ENCODE measurements around the gene SDC1. TPM values are rescaled to one million over a fixed set of nuclear protein-coding genes. Genes with fewer than 3 reads are reported as not detected.

The SDC1 gene
- total RNA-seq, 1 donor from 2014 or later: 3.6 TPM

- Mint-ChIP-seq H3K9me3 (ENCODE audit: unreplicated experiment) (no peaks in the 10 kb centered on the region), H3K4me1 (ENCODE audit: unreplicated experiment) (no peaks in the 10 kb centered on the region), H3K4me3 (ENCODE audit: unreplicated experiment) (no peak overlapping the region), H3K36me3 (ENCODE audit: low read depth, unreplicated experiment) (no peaks in the 10 kb centered on the region), H3K27me3 (ENCODE audit: unreplicated experiment) (no peaks in the 10 kb centered on the region), H3K27ac (ENCODE audit: unreplicated experiment) (no peak overlapping the region)
- TF ChIP-seq, protein P1, sequence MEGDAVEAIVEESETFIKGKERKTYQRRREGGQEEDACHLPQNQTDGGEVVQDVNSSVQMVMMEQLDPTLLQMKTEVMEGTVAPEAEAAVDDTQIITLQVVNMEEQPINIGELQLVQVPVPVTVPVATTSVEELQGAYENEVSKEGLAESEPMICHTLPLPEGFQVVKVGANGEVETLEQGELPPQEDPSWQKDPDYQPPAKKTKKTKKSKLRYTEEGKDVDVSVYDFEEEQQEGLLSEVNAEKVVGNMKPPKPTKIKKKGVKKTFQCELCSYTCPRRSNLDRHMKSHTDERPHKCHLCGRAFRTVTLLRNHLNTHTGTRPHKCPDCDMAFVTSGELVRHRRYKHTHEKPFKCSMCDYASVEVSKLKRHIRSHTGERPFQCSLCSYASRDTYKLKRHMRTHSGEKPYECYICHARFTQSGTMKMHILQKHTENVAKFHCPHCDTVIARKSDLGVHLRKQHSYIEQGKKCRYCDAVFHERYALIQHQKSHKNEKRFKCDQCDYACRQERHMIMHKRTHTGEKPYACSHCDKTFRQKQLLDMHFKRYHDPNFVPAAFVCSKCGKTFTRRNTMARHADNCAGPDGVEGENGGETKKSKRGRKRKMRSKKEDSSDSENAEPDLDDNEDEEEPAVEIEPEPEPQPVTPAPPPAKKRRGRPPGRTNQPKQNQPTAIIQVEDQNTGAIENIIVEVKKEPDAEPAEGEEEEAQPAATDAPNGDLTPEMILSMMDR (IDR thresholded peaks at IDR 0.05; ENCODE audit: unreplicated experiment): no peak
- DNase-seq (ENCODE audit: low spot score): no peak
Observed at GRCh38 chr2:20156836-20157192, 68.1 kb downstream of the SDC1 start.

DNA sequence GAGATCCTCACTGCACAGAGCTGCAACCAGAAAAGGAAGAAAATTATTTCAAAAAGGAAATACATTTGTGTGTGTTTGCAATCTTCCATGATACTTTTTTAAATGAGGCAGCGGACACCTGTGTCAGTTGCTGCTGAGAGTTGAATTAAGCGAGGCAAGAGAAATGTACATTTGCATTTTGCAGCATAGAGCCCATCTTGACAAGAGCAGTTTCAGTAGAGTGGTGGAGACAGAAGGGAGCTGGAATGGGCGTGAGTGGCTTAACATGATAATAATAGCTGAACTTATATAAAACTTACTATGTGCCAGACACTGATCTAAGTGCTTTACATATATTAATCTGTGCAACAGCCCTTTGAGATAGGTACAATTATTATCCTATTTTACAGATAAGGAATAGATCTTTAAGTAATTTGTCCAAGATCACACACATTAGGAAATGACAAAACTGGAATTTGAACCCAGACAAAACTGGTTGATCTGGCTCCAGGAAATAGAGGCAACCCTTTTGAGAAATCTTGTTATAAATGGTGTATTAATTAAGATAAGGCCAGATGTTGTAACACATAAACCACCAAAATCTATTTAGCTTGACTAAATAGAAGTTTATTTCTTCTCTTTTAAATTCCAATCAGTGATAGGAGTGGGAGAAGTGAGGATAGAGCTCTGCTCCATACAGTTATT is 68.7 kb downstream of the SDC1 start:
- H3K36me3 Mint-ChIP-seq (ENCODE audit: low read depth, unreplicated experiment): no peaks in the 10 kb centered on the region
- no peaks in the 10 kb centered on the region for H3K9me3 Mint-ChIP-seq (ENCODE audit: unreplicated experiment)

DNA sequence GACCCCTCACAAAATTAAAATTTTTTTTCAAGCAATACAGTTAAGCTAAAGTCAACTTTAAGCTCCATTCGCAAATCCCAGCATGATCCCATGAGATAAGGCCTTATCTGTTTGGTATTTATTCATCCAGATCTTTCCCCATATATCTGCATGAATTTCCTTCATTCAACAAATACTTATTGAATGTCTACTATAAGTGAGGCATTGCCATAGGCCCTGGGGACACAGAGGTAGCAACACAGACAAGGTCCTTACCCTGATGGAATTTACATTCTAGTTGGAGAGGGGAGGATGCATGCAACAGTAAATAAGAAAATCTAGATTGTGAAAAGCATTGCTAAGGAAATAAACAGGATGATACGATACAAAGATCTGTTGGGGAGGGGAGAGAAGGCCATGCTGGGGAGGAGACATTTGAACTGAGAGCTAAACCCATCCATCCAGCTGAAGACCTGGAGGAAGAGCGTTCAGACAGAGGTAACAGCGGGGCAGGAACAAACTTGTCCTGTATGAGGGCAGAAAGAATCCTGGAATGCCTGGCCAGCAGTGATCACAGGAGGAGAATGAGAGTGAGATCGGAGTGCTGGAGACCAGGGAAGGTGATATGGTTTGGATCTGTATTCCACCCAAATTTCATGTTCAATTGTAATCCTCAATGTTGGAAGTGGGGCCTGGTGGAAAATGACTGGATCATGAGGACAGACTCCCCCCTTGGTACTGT is 71.6 kb downstream of the SDC1 start:
- Mint-ChIP-seq H3K27me3 (ENCODE audit: unreplicated experiment) (no peaks in the 10 kb centered on the region), H3K36me3 (ENCODE audit: low read depth, unreplicated experiment) (no peaks in the 10 kb centered on the region), H3K4me3 (ENCODE audit: unreplicated experiment) (no peak overlapping the region), H3K4me1 (ENCODE audit: unreplicated experiment) (peaks cover 13% of the 10 kb centered on the region), H3K27ac (ENCODE audit: unreplicated experiment) (no peak overlapping the region), H3K9me3 (ENCODE audit: unreplicated experiment) (no peaks in the 10 kb centered on the region)
- TF ChIP-seq, protein P1 (IDR thresholded peaks at IDR 0.05; ENCODE audit: unreplicated experiment): no peak
- no peak for DNase-seq (ENCODE audit: low spot score)

More for the DNA sequence above, 68.7 kb downstream of the SDC1 start:
- no peak for DNase-seq (ENCODE audit: low spot score)
- Mint-ChIP-seq H3K27me3 (ENCODE audit: unreplicated experiment) (no peaks in the 10 kb centered on the region), H3K4me1 (ENCODE audit: unreplicated experiment) (no peaks in the 10 kb centered on the region), H3K4me3 (ENCODE audit: unreplicated experiment) (no peak overlapping the region), H3K27ac (ENCODE audit: unreplicated experiment) (no peak overlapping the region)
- TF ChIP-seq, protein P1 (IDR thresholded peaks at IDR 0.05; ENCODE audit: unreplicated experiment): no peak

GRCh38 chr2:20150806-20151571 is 73.9 kb downstream of the SDC1 start:
- DNase-seq (ENCODE audit: low spot score): no peak
- TF ChIP-seq, protein P1 (IDR thresholded peaks at IDR 0.05; ENCODE audit: unreplicated experiment): no peak
- H3K36me3 Mint-ChIP-seq (ENCODE audit: low read depth, unreplicated experiment): no peaks in the 10 kb centered on the region
- H3K4me3 Mint-ChIP-seq (ENCODE audit: unreplicated experiment): no peak overlapping the region
- H3K27ac Mint-ChIP-seq (ENCODE audit: unreplicated experiment): no peak overlapping the region
- peaks cover 13% of the 10 kb centered on the region for H3K4me1 Mint-ChIP-seq (ENCODE audit: unreplicated experiment)
- H3K9me3 Mint-ChIP-seq (ENCODE audit: unreplicated experiment): no peaks in the 10 kb centered on the region
- H3K27me3 Mint-ChIP-seq (ENCODE audit: unreplicated experiment): no peaks in the 10 kb centered on the region

Other genes starting within 250 kb of the SDC1 start
- 10.3 TPM for gene WDR35, start 235.0 kb downstream of the SDC1 start, total RNA-seq (ENCODE audit: unreplicated experiment)
- 8.9 TPM for gene MATN3, start 212.5 kb downstream of the SDC1 start, total RNA-seq (ENCODE audit: unreplicated experiment)
- 264 TPM for gene LAPTM4A, start 173.5 kb downstream of the SDC1 start, total RNA-seq (ENCODE audit: unreplicated experiment)
- gene PUM2, start 125.7 kb upstream of the SDC1 start, total RNA-seq (ENCODE audit: unreplicated experiment): 75.3 TPM
- 292 TPM for gene RHOB, start 221.9 kb upstream of the SDC1 start, total RNA-seq (ENCODE audit: unreplicated experiment)

Data from endothelial cell (in vitro differentiated cells).